IPS-18a (cell line): ENCODE results near the gene RBFOX1.

Experiments
- H3K27ac ChIP-seq: one replicate; pipeline ENCODE4 v1.5.1; 2013; ENCODE audit warnings: low read length
- H3K27me3 ChIP-seq: one replicate; pipeline ENCODE4 v1.6.1; 2013; ENCODE audit warnings: mild to moderate bottlenecking, low read length; ENCODE audit not compliant: control insufficient read depth, insufficient read depth
- H3K36me3 ChIP-seq: one replicate; pipeline ENCODE4 v1.6.1; 2013; ENCODE audit warnings: low read depth, low read length; ENCODE audit not compliant: control insufficient read depth
- H3K4me1 ChIP-seq: one replicate; pipeline ENCODE4 v1.6.1; 2013; ENCODE audit warnings: low read depth, low read length; ENCODE audit not compliant: control insufficient read depth
- H3K4me3 ChIP-seq: one replicate; pipeline ENCODE4 v1.5.1; 2013; ENCODE audit warnings: low read length
- H3K9ac ChIP-seq: one replicate; pipeline ENCODE4 v1.6.1; 2013; ENCODE audit warnings: mild to moderate bottlenecking, low read length, moderate library complexity
- H3K9me3 ChIP-seq: one replicate; pipeline ENCODE4 v1.6.1; 2013; ENCODE audit warnings: low read depth, low read length; ENCODE audit not compliant: control insufficient read depth

Gene RBFOX1

GRCh38 chr16:7378024-7378695 lies 45.5 kb downstream of the RBFOX1 start:
- no peak overlapping the region for H3K4me3 ChIP-seq
- no peaks in the 10 kb centered on the region for H3K4me1 ChIP-seq
- H3K36me3 ChIP-seq, result no peaks in the 10 kb centered on the region
- no peaks in the 10 kb centered on the region for H3K27me3 ChIP-seq
- H3K9ac ChIP-seq, result no peak overlapping the region
- H3K27ac ChIP-seq, result no peak overlapping the region
- no peaks in the 10 kb centered on the region for H3K9me3 ChIP-seq

- H3K4me3 ChIP-seq, result no peak overlapping the region
- H3K36me3 ChIP-seq, result no peaks in the 10 kb centered on the region
- H3K9ac ChIP-seq, result no peak overlapping the region
- no peaks in the 10 kb centered on the region for H3K9me3 ChIP-seq
- no peak overlapping the region for H3K27ac ChIP-seq
- no peaks in the 10 kb centered on the region for H3K4me1 ChIP-seq
- no peaks in the 10 kb centered on the region for H3K27me3 ChIP-seq
Observed at GRCh38 chr16:7380441-7380840, 47.8 kb downstream of the RBFOX1 start.

GRCh38 chr16:7380911-7381310 lies 48.3 kb downstream of the RBFOX1 start:
- H3K4me1 ChIP-seq, result no peaks in the 10 kb centered on the region
- no peaks in the 10 kb centered on the region for H3K36me3 ChIP-seq
- no peak overlapping the region for H3K4me3 ChIP-seq
- H3K27me3 ChIP-seq, result no peaks in the 10 kb centered on the region
- no peak overlapping the region for H3K27ac ChIP-seq
- no peaks in the 10 kb centered on the region for H3K9me3 ChIP-seq
- H3K9ac ChIP-seq, result no peak overlapping the region

DNA sequence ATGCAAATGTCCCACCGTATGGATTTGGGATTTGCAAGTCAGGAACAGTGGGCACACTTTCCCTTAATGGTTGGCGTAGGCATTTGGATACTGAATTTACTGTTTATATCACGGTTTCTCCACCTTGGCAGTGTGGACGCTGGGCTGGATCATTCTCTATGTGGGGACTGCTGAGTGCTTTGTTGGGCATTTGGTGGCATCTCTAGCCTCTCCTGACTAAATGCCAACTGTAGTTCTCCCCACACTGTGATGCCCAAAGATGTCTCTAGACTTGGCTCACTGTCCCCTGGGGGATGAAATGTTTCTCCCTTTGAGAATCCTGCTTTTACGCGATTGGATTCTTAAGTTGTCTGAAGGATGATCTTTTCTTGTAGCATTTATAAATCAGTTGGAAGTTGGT lies 49.0 kb downstream of the RBFOX1 start:
- H3K9ac ChIP-seq, result no peak overlapping the region
- no peaks in the 10 kb centered on the region for H3K4me1 ChIP-seq
- H3K27ac ChIP-seq, result no peak overlapping the region
- no peaks in the 10 kb centered on the region for H3K36me3 ChIP-seq
- no peaks in the 10 kb centered on the region for H3K27me3 ChIP-seq
- no peak overlapping the region for H3K4me3 ChIP-seq
- H3K9me3 ChIP-seq, result no peaks in the 10 kb centered on the region

DNA sequence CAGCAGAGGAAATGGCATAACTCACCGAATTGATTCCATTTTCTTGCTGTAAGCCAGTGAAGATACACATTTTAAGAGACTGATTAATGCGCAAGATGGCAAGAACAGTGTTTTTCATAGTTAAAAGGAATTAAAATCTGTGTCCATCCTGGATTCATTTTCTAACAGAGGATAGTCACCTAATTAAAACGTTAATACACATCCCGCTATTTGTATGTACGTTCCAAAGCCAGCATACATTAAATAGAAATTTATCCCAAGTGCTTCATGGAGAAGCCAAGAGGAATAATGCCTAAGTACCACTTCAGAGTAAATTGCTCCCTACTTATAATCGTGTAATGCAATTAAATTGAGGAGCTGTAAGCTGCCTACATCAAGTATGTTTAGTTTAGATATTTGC lies 49.9 kb downstream of the RBFOX1 start:
- no peaks in the 10 kb centered on the region for H3K9me3 ChIP-seq

DNA sequence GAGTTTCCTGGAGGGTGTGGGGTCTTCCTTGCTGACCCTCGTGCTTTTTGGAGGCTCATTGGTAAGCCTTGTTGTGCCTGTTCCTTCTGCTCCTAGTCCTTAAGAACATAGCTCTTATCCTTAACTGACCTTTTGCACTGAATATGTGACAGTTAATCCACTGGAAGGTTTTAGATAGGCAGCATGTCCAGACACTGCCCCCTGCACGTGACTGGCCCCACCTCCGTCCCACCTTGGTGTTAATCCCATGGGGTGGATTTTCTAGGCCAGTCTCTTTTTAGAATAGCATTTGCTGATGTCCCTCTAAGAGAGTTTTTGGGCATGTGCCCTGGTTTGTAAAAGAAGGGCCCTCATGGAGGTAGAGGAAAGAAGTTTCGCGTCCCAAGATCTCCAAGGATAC lies 58.3 kb downstream of the RBFOX1 start:
- Histone ChIP-seq H3K9ac (no peak overlapping the region), H3K4me1 (no peaks in the 10 kb centered on the region), H3K36me3 (no peaks in the 10 kb centered on the region), H3K27me3 (no peaks in the 10 kb centered on the region), H3K9me3 (no peaks in the 10 kb centered on the region), H3K27ac (no peak overlapping the region), H3K4me3 (no peak overlapping the region)

More for the DNA sequence above, 49.9 kb downstream of the RBFOX1 start:
- Histone ChIP-seq H3K9ac (no peak overlapping the region), H3K27ac (no peak overlapping the region), H3K4me1 (no peaks in the 10 kb centered on the region), H3K36me3 (no peaks in the 10 kb centered on the region), H3K4me3 (no peak overlapping the region), H3K27me3 (no peaks in the 10 kb centered on the region)

DNA sequence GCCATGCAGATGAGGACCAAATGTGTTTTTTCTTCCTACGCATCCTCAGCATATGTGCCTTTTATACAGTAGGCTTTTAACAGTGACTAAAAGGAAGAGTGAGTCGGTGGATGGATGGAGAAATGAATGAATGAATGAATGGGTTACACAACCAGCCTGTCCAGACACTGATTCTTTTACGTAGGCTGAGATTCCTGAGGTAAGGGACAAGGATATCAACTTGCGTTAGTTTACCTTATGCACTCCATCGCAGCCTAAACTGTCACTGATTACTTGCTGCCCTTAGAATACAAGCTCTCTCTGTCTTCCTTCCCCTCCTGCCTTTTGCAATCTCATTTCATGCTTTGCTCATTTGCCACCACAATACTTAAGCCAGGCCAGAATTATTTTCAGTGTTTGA lies 59.0 kb downstream of the RBFOX1 start:
- no peak overlapping the region for H3K4me3 ChIP-seq
- no peaks in the 10 kb centered on the region for H3K9me3 ChIP-seq
- no peaks in the 10 kb centered on the region for H3K27me3 ChIP-seq
- no peak overlapping the region for H3K9ac ChIP-seq
- H3K27ac ChIP-seq, result no peak overlapping the region
- H3K4me1 ChIP-seq, result no peaks in the 10 kb centered on the region
- H3K36me3 ChIP-seq, result no peaks in the 10 kb centered on the region

GRCh38 chr16:7392206-7392605 lies 59.6 kb downstream of the RBFOX1 start:
- no peaks in the 10 kb centered on the region for H3K9me3 ChIP-seq
- no peaks in the 10 kb centered on the region for H3K27me3 ChIP-seq
- H3K4me1 ChIP-seq, result no peaks in the 10 kb centered on the region
- H3K27ac ChIP-seq, result no peak overlapping the region
- H3K4me3 ChIP-seq, result no peak overlapping the region
- H3K36me3 ChIP-seq, result no peaks in the 10 kb centered on the region
- H3K9ac ChIP-seq, result no peak overlapping the region

- Histone ChIP-seq H3K27me3 (no peaks in the 10 kb centered on the region), H3K4me1 (no peaks in the 10 kb centered on the region), H3K9me3 (no peaks in the 10 kb centered on the region), H3K27ac (no peak overlapping the region), H3K9ac (no peak overlapping the region), H3K4me3 (no peak overlapping the region), H3K36me3 (no peaks in the 10 kb centered on the region)
Observed at GRCh38 chr16:7393680-7394079, 61.0 kb downstream of the RBFOX1 start.

- H3K27ac ChIP-seq, result no peak overlapping the region
Observed at GRCh38 chr16:7394720-7395336, 62.2 kb downstream of the RBFOX1 start.

DNA sequence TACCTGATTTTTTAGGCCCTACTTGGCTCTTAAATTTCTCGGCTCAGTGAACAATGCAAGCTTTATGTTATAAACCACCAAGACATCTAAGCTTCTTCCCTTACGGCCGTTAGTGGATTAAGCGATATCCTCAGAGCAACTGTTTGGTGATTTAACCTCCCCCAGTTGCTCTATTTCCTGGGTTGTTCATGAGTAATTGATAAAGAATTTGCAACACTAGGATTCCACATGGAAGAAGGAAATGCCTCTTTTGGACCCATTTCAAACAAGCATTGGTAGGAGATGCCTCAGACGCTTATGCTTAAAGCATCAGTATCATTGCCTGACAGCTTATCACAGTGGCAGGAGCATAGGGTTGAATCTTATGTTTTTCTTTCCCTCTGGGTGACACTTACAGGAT lies 65.3 kb downstream of the RBFOX1 start:
- Histone ChIP-seq H3K9ac (no peak overlapping the region), H3K27ac (no peak overlapping the region), H3K27me3 (no peaks in the 10 kb centered on the region), H3K4me1 (no peaks in the 10 kb centered on the region), H3K36me3 (no peaks in the 10 kb centered on the region), H3K9me3 (no peaks in the 10 kb centered on the region), H3K4me3 (no peak overlapping the region)

More at GRCh38 chr16:7394720-7395336, 62.2 kb downstream of the RBFOX1 start:
- no peak overlapping the region for H3K4me3 ChIP-seq
- H3K9ac ChIP-seq, result no peak overlapping the region
- no peaks in the 10 kb centered on the region for H3K36me3 ChIP-seq
- no peaks in the 10 kb centered on the region for H3K27me3 ChIP-seq
- no peaks in the 10 kb centered on the region for H3K4me1 ChIP-seq
- no peaks in the 10 kb centered on the region for H3K9me3 ChIP-seq

DNA sequence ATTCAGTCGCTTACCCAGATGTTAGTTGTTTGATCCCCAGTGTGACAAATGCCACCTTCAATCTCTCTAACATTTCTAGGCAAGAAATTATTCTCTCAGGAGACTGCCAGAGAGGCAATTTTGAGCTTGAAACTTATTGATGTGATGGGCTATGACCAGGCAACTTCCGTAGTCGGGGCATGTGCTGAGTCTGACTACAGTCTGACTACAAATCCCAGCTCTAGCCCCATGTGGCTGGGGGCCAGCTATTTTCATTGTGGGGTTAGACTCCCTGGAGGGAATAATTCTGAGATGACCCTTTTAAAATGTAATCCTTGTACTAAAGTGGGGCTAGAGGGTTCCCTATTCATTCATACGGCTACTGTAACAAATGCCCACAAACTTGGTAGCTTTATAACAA lies 65.9 kb downstream of the RBFOX1 start:
- Histone ChIP-seq H3K36me3 (no peaks in the 10 kb centered on the region), H3K9ac (no peak overlapping the region), H3K27me3 (no peaks in the 10 kb centered on the region), H3K4me1 (no peaks in the 10 kb centered on the region), H3K9me3 (no peaks in the 10 kb centered on the region), H3K4me3 (no peak overlapping the region), H3K27ac (no peak overlapping the region)
